ENCODE measurements around the gene DNAJC27. TPM values are rescaled to one million over a fixed set of nuclear protein-coding genes. Genes with fewer than 3 reads are reported as not detected.

DNAJC27 gene
- total RNA-seq, 3 donors from 2014 or later (not counting 1 experiment from before 2014, with no cell fraction given) = 14.1 to 19.7 (median 16.6) TPM

DNA sequence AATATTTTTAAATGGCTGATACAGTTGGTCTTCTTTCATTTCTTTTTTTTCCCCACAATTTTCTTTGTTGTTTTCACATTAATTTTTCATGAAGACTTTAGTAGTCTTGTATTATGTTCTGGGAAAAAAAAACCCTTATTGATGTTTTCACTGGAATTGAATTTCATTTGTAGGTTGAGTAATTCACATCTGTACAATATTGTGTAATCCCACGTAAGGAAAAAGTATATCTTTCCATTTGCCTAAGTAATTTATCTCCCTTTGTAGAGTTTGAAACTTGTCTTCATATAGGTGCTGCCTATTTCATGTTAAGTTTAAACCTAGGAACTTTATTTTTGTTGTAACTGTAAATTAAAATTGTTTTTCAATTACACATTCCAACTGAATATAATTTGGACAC, 2.0 kb downstream of the DNAJC27 start:
- H3K27me3 ChIP-seq (ENCODE audit: control insufficient read depth, insufficient read depth, low read length) = no peaks in the 10 kb centered on the region
- peaks cover 20 to 24% of the 10 kb centered on the region in 2 donors for H3K4me1 Mint-ChIP-seq
- peaks cover 10% of the 10 kb centered on the region for H3K36me3 ChIP-seq (ENCODE audit: control insufficient read depth, insufficient read depth, low read length)
- intact Hi-C loops (cut with micrococcal nuclease) = loop anchor here (5.0 to 10.0 kb wide), 3 partner anchors 175 to 1378 kb away; partner anchors contain the start of genes ADGRF3, ASXL2, CENPO and PTRHD1
- peaks cover 13% of the 10 kb centered on the region for H3K4me1 ChIP-seq (ENCODE audit: control insufficient read depth, insufficient read depth, low read length)
- no CpG with 5 or more reads among the region's 1 CpG for WGBS (ENCODE audit: insufficient coverage)
- DNase-seq = no peak
- no peak overlapping the region for H3K4me3 Mint-ChIP-seq
- H3K9me3 ChIP-seq (ENCODE audit: control insufficient read depth, insufficient read depth, low read length) = no peaks in the 10 kb centered on the region
- peak overlapping the region in 1 of 2 donors; percentile 100 for H3K27ac Mint-ChIP-seq
- no peak for TF ChIP-seq CTCF (IDR thresholded peaks at IDR 0.05)
- H3K4me3 ChIP-seq (ENCODE audit: low read length) = no peak overlapping the region
- ATAC-seq = no peak
- peaks cover 1% of the 10 kb centered on the region for H3K36me3 Mint-ChIP-seq
- no peaks in the 10 kb centered on the region for H3K27me3 Mint-ChIP-seq (ENCODE audit: low read depth in 2 of 2)
- H3K9me3 Mint-ChIP-seq = no peaks in the 10 kb centered on the region
- no peak overlapping the region for H3K27ac ChIP-seq (ENCODE audit: low read length)

DNA sequence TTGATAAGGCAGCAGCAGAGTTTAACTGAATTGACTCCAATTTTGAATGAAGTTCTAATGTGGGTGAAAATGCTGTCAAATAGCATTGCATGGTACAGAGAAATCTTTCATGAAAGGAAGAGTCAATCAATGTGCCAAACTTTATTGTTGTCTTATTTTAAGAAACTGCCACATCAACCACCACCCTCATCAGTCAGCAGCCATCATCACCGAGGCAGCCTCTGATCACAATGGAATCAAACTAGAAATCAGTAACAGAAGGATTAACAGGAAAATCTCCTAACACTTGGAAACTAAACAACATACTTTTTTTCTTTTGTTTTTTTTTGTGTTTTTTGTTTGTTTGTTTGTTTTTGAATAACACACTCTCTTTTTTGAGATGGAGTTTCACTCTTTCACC, 9.9 kb downstream of the DNAJC27 start:
- H3K9me3 ChIP-seq (ENCODE audit: control insufficient read depth, insufficient read depth, low read length) = no peaks in the 10 kb centered on the region
- Mint-ChIP-seq H3K4me1 (peaks cover 0 to 12% of the 10 kb centered on the region in 2 donors), H3K4me3 (no peak overlapping the region), H3K27me3 (ENCODE audit: low read depth in 2 of 2) (no peaks in the 10 kb centered on the region), H3K36me3 (peaks cover 16% of the 10 kb centered on the region), H3K9me3 (no peaks in the 10 kb centered on the region), H3K27ac (no peak overlapping the region)
- no peaks in the 10 kb centered on the region for H3K4me1 ChIP-seq (ENCODE audit: control insufficient read depth, insufficient read depth, low read length)
- intact Hi-C loops (cut with micrococcal nuclease) = no loop called here
- ATAC-seq (no peak), DNase-seq (no peak)
- H3K4me3 ChIP-seq (ENCODE audit: low read length) = no peak overlapping the region
- no peaks in the 10 kb centered on the region for H3K27me3 ChIP-seq (ENCODE audit: control insufficient read depth, insufficient read depth, low read length)
- no peak overlapping the region for H3K27ac ChIP-seq (ENCODE audit: low read length)
- H3K36me3 ChIP-seq (ENCODE audit: control insufficient read depth, insufficient read depth, low read length) = peaks cover 49% of the 10 kb centered on the region
- no peak for TF ChIP-seq CTCF (IDR thresholded peaks at IDR 0.05)
- WGBS (ENCODE audit: insufficient coverage) = 91% methylated on average over 1 of the region's 1 CpG

GRCh38 chr2:24959761-24960160, 12.0 kb downstream of the DNAJC27 start:
- Histone ChIP-seq H3K9me3 (ENCODE audit: control insufficient read depth, insufficient read depth, low read length) (no peaks in the 10 kb centered on the region), H3K36me3 (ENCODE audit: control insufficient read depth, insufficient read depth, low read length) (peaks cover 63% of the 10 kb centered on the region), H3K4me3 (ENCODE audit: low read length) (no peak overlapping the region), H3K27me3 (ENCODE audit: control insufficient read depth, insufficient read depth, low read length) (no peaks in the 10 kb centered on the region), H3K27ac (ENCODE audit: low read length) (no peak overlapping the region), H3K4me1 (ENCODE audit: control insufficient read depth, insufficient read depth, low read length) (no peaks in the 10 kb centered on the region)
- no peak for TF ChIP-seq CTCF (IDR thresholded peaks at IDR 0.05)
- intact Hi-C loops (cut with micrococcal nuclease) = no loop called here
- Mint-ChIP-seq H3K9me3 (peaks cover 0 to 4% of the 10 kb centered on the region in 2 donors), H3K36me3 (peaks cover 36% of the 10 kb centered on the region), H3K27ac (no peak overlapping the region), H3K4me3 (no peak overlapping the region), H3K4me1 (peaks cover 0 to 12% of the 10 kb centered on the region in 2 donors), H3K27me3 (ENCODE audit: low read depth in 2 of 2) (no peaks in the 10 kb centered on the region)
- ATAC-seq (peak in 1 of 3 donors; percentile 21), DNase-seq (no peak)

DNA sequence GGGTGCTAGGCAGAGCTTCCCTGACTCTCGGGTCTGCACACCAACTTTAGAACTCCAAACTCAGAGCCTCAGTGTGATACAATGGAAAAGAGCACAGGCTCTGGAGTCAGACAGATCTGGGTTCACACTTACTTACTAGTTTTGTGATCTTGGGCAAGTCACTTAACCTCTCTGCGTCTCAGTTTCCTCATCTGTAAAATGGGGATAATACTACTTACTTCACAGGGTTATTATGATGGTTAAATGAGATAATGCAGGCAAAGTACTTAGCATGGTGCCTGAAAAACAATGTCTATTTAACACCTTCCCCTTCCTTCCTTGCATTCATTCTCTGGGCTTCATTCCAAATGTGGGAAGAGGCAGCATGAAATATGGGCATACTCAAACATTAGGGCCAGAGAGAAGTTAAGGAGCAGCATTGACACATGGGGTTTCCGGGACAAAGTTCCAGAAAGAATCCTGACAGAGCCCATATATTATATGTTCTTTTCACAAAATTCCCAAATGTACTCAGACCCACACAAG, 13.3 kb downstream of the DNAJC27 start:
- TF ChIP-seq CTCF (IDR thresholded peaks at IDR 0.05) = no peak
- H3K36me3 Mint-ChIP-seq = peaks cover 31% of the 10 kb centered on the region
- H3K9me3 Mint-ChIP-seq = peaks cover 0 to 4% of the 10 kb centered on the region in 2 donors
- H3K4me3 Mint-ChIP-seq = no peak overlapping the region
- Histone ChIP-seq H3K9me3 (ENCODE audit: control insufficient read depth, insufficient read depth, low read length) (no peaks in the 10 kb centered on the region), H3K36me3 (ENCODE audit: control insufficient read depth, insufficient read depth, low read length) (peaks cover 61% of the 10 kb centered on the region), H3K4me1 (ENCODE audit: control insufficient read depth, insufficient read depth, low read length) (no peaks in the 10 kb centered on the region), H3K27me3 (ENCODE audit: control insufficient read depth, insufficient read depth, low read length) (no peaks in the 10 kb centered on the region), H3K27ac (ENCODE audit: low read length) (no peak overlapping the region), H3K4me3 (ENCODE audit: low read length) (no peak overlapping the region)
- H3K4me1 Mint-ChIP-seq = peaks cover 0 to 16% of the 10 kb centered on the region in 2 donors
- 86% methylated on average over 2 of the region's 3 CpGs for WGBS (ENCODE audit: insufficient coverage)
- no peak overlapping the region for H3K27ac Mint-ChIP-seq
- no peak for ATAC-seq
- intact Hi-C loops (cut with micrococcal nuclease) = no loop called here
- DNase-seq = no peak
- H3K27me3 Mint-ChIP-seq (ENCODE audit: low read depth in 2 of 2) = no peaks in the 10 kb centered on the region

Data from natural killer cell (primary cell).